WI38 (cell line): ENCODE measurements around the gene LARP4B.

Experiments
- H3K4me3 ChIP-seq: 2 replicates; pipeline ENCODE4 v1.5.1; 2011; ENCODE audit warnings: low read depth, mild to moderate bottlenecking, control low read depth, low read length
- CTCF ChIP-seq: IDR thresholded peaks from 2 replicates; pipeline ENCODE4 v1.5.1; 2012; ENCODE audit warnings: low read depth, mild to moderate bottlenecking, control low read depth, low read length

The LARP4B gene

GRCh38 chr10:966466-967235 is 35.1 kb upstream of the LARP4B start:
- no peak overlapping the region for H3K4me3 ChIP-seq
- TF ChIP-seq CTCF: no peak

GRCh38 chr10:964988-965417 is 33.5 kb upstream of the LARP4B start:
- no peak overlapping the region for H3K4me3 ChIP-seq
- no peak for TF ChIP-seq CTCF

- H3K4me3 ChIP-seq: no peak overlapping the region
- TF ChIP-seq CTCF: no peak
These were observed 32.9 kb upstream of the LARP4B start for GRCh38 chr10:964321-964987.

GRCh38 chr10:963655-964054 is 32.1 kb upstream of the LARP4B start:
- no peak for TF ChIP-seq CTCF
- no peak overlapping the region for H3K4me3 ChIP-seq

GRCh38 chr10:963186-963585 is 31.7 kb upstream of the LARP4B start:
- no peak for TF ChIP-seq CTCF
- no peak overlapping the region for H3K4me3 ChIP-seq

- H3K4me3 ChIP-seq: no peak overlapping the region
- TF ChIP-seq CTCF: no peak
These were observed 30.8 kb upstream of the LARP4B start for GRCh38 chr10:962342-962741.

- no peak for TF ChIP-seq CTCF
- no peak overlapping the region for H3K4me3 ChIP-seq
These were observed 27.4 kb upstream of the LARP4B start for GRCh38 chr10:958856-959255.
